Endothelial cell of umbilical vein (primary cell): ENCODE measurements around the gene CDKL4. TPM values are rescaled to one million over a fixed set of nuclear protein-coding genes. Genes with fewer than 3 reads are reported as not detected.

Source experiments
- BruUV-seq: library from RNA; stranded (reverse); fragments of 400-500 nt; replicated peaks from 2 replicates; lab custom pipeline; 2021; lab: Mats Ljungman, UMichigan
- CTCF ChIA-PET: fragments of 300-600, 350-600 bp; sonication (Branson Sonifier 250); formaldehyde crosslinking; loops from one replicate; lab custom pipeline; 2021; ENCODE audit warnings: antibody characterized with exemption, inconsistent platforms; lab: Charles Lee
- POLR2A ChIA-PET: fragments of 300-600, 350-600 bp; sonication (Branson Sonifier 250); formaldehyde crosslinking; loops from one replicate; lab custom pipeline; 2021; ENCODE audit warnings: antibody characterized with exemption, inconsistent platforms; lab: Charles Lee
- DNase-seq: peaks from one replicate; pipeline ENCODE4 v3.0.0-alpha.2; 2011; ENCODE audit warnings: low read depth, low spot score
- FAIRE-seq: peaks from 2 replicates; lab custom pipeline; 2011; peaks lifted over from hg19 to GRCh38; lab: Jason Lieb, UNC
- H2AFZ ChIP-seq: 2 replicates; pipeline ENCODE4 v1.6.0; 2012; ENCODE audit warnings: low read depth, low read length, control low read depth, inconsistent platforms
- H3K27ac ChIP-seq: 2 replicates; pipeline ENCODE4 v1.5.1; 2011; ENCODE audit warnings: low read depth, mild to moderate bottlenecking, control low read depth, low read length, moderate library complexity; ENCODE audit not compliant: insufficient read depth
- H3K27me3 ChIP-seq, 2 experiments: 2 replicates each; pipeline versions ENCODE4 v1.6.0 to v1.6.1; 2011; ENCODE audit warnings: low read length in 2 of 2, mixed read lengths in 1 of 2; ENCODE audit not compliant: control insufficient read depth in 2 of 2, insufficient read depth in 2 of 2
- H3K36me3 ChIP-seq, 2 experiments: 2 replicates in 1 of 2; 3 replicates in 1 of 2; pipeline ENCODE4 v1.5.1; 2011; ENCODE audit warnings: low read length in 2 of 2, mild to moderate bottlenecking in 1 of 2, moderate library complexity in 1 of 2; ENCODE audit not compliant: control insufficient read depth in 2 of 2, insufficient read depth in 2 of 2; ENCODE audit errors: extremely low read depth in 1 of 2
- H3K4me1 ChIP-seq: 3 replicates; pipeline ENCODE4 v1.5.1; 2011; ENCODE audit warnings: mild to moderate bottlenecking, low read length; ENCODE audit not compliant: control insufficient read depth, insufficient read depth; ENCODE audit errors: extremely low read depth
- H3K4me2 ChIP-seq: 2 replicates; pipeline ENCODE4 v1.6.1; 2011; ENCODE audit warnings: low read length, control low read depth, mixed read lengths; ENCODE audit not compliant: insufficient read depth
- H3K4me3 ChIP-seq, 3 experiments: fragments of 200-600 bp in 1 of 3; sonication (generic), shearing (Covaris generic) in 1 of 3; replicated peaks in 1 of 3; 2 replicates each; pipeline ENCODE4 v1.5.1; 2011 to 2016; ENCODE audit warnings: control low read depth in 3 of 3, low read length in 3 of 3, mild to moderate bottlenecking in 2 of 3, inconsistent platforms in 1 of 3, low read depth in 1 of 3, moderate library complexity in 1 of 3; ENCODE audit not compliant: insufficient read depth in 1 of 3
- H3K79me2 ChIP-seq: 2 replicates; pipeline ENCODE4 v1.6.0; 2012; ENCODE audit warnings: low read length, inconsistent platforms; ENCODE audit not compliant: control insufficient read depth, insufficient read depth
- H3K9ac ChIP-seq: replicated peaks from 2 replicates; pipeline ENCODE3; 2011; ENCODE audit warnings: low read length, control low read depth; ENCODE audit not compliant: insufficient read depth; ENCODE audit errors: extremely low read depth
- H3K9me1 ChIP-seq: replicated peaks from 3 replicates; pipeline ENCODE4 v1.6.0; 2011; ENCODE audit warnings: mild to moderate bottlenecking, low read length; ENCODE audit not compliant: control insufficient read depth, insufficient read depth; ENCODE audit errors: extremely low read depth
- H3K9me3 ChIP-seq: replicated peaks from 2 replicates; pipeline ENCODE4 v1.5.1; 2012; ENCODE audit warnings: low read length, inconsistent platforms; ENCODE audit not compliant: control insufficient read depth, insufficient read depth
- H4K20me1 ChIP-seq: replicated peaks from 2 replicates; pipeline ENCODE3; 2011; ENCODE audit warnings: mild to moderate bottlenecking, low read length; ENCODE audit not compliant: control insufficient read depth, insufficient read depth; ENCODE audit errors: extremely low read depth
- CTCF ChIP-seq, 2 donors: IDR thresholded peaks; 1 replicate in 1 of 2; 2 replicates in 1 of 2; pipeline ENCODE4 v1.5.1; 2011; ENCODE audit warnings: low read length in 2 of 2, mild to moderate bottlenecking in 2 of 2, moderate library complexity in 2 of 2, control low read depth in 1 of 2, inconsistent platforms in 1 of 2, low read depth in 1 of 2; ENCODE audit not compliant: insufficient read depth in 1 of 2; ENCODE audit errors: extremely low read depth in 1 of 2
- EZH2 ChIP-seq: IDR thresholded peaks from 2 replicates; pipeline ENCODE4 v1.6.1; 2012; ENCODE audit warnings: borderline replicate concordance, low read depth, mild to moderate bottlenecking, moderate library complexity, low read length, inconsistent platforms; ENCODE audit not compliant: severe bottlenecking
- FOS ChIP-seq: IDR thresholded peaks from 2 replicates; pipeline ENCODE4 v1.6.1; 2011; ENCODE audit warnings: mild to moderate bottlenecking, low read length, moderate library complexity, borderline replicate concordance; ENCODE audit not compliant: insufficient read depth
- GATA2 ChIP-seq: IDR thresholded peaks from 2 replicates; pipeline ENCODE4 v1.7.0; 2011; ENCODE audit warnings: low read depth, mild to moderate bottlenecking, moderate library complexity, mixed read lengths, low read length; ENCODE audit not compliant: insufficient read length, insufficient read depth
- JUN ChIP-seq: IDR thresholded peaks from 2 replicates; pipeline ENCODE4 v1.6.1; 2011; ENCODE audit warnings: borderline replicate concordance, low read depth; ENCODE audit not compliant: insufficient read length, insufficient read depth
- MAX ChIP-seq: IDR thresholded peaks from 2 replicates; pipeline ENCODE4 v1.6.1; 2011; ENCODE audit not compliant: insufficient read depth, insufficient read length
- MYC ChIP-seq: IDR thresholded peaks from one replicate; pipeline ENCODE4 v1.6.1; 2011; ENCODE audit warnings: mild to moderate bottlenecking, low read depth, low read length
- POLR2A ChIP-seq: IDR thresholded peaks from 2 replicates; pipeline ENCODE4 v1.6.1; 2012; ENCODE audit warnings: low read depth, mild to moderate bottlenecking, control low read depth, low read length
- POLR2AphosphoS5 ChIP-seq: IDR thresholded peaks from 2 replicates; pipeline ENCODE4 v1.6.1; 2012; ENCODE audit warnings: low read depth, mild to moderate bottlenecking, control low read depth, low read length, moderate library complexity; ENCODE audit not compliant: insufficient read depth
- dilution Hi-C: fragments of 300-500 bp; cut with MboI; formaldehyde crosslinking; loops from one replicate; pipeline ENCODE4 v1.15.0; 2019; ENCODE audit warnings: low sequenced_read_pairs; ENCODE audit not compliant: extremely low pct_ligation_motif_present
- intact Hi-C: fragments of 100-400 bp; cut with micrococcal nuclease; formaldehyde crosslinking; loops from one replicate; pipeline ENCODE4 v1.10.0; 2022
- polyA plus RNA-seq, 4 experiments: library from polyadenylated mRNA; depleted of rRNA in 3 of 4; stranded (reverse) in 3 of 4; unstranded in 1 of 4; fragments of >200 nt; gene quantifications; 2 replicates each; pipeline versions ENCODE4 v1.2.1 to v1.2.3, GENCODE V29; 2011 to 2012; ENCODE audit warnings: missing spikeins in 1 of 4
- total RNA-seq: library from RNA; stranded (reverse); gene quantifications from 2 replicates; pipeline ENCODE4 v1.2.3, GENCODE V29; 2021

CDKL4 gene
- total and polyA plus RNA-seq, 2 donors (not counting 3 experiments of a cell fraction or from before 2014, with no cell fraction given), result 0.17 to 0.75 TPM

- ChIA-PET POLR2A (no interaction called here), CTCF (interaction anchor here (0.9 kb wide), 1 partner anchor 9 kb away, joined by 3 read pairs; no protein-coding TSS in a partner anchor)
- Histone ChIP-seq H3K4me2 (no peak overlapping the region), H3K27ac (no peak overlapping the region), H3K36me3 (no peaks in the 10 kb centered on the region), H3K4me3 (no peak overlapping the region), H3K79me2 (no peaks in the 10 kb centered on the region), H2AFZ (no peak overlapping the region), H3K9me1 (no peaks in the 10 kb centered on the region), H3K9ac (no peak overlapping the region), H3K4me1 (no peaks in the 10 kb centered on the region), H3K27me3 (no peaks in the 10 kb centered on the region), H4K20me1 (no peaks in the 10 kb centered on the region), H3K9me3 (no peaks in the 10 kb centered on the region)
- no TSS peak for BruUV-seq
- FAIRE-seq (no peak), DNase-seq (no peak)
- TF ChIP-seq POLR2AphosphoS5 (no peak), GATA2 (no peak), MAX (no peak), POLR2A (no peak), CTCF (IDR thresholded peaks at IDR 0.05; ENCODE audit: extremely low read depth in 1 of 2, insufficient read depth in 1 of 2, low read depth in 1 of 2, low read length in 2 of 2) (no peak), EZH2 (no peak), FOS (no peak), JUN (no peak), MYC (no peak)
- dilution Hi-C loops, result no loop called here
- intact Hi-C loops, result no loop called here
Measured at GRCh38 chr2:39150102-39150562, 93.6 kb downstream of the CDKL4 start.
